Measurements from ENCODE around the gene BRI3.
"Not testable (repeated sequence)": the region's sequence is repeated elsewhere in the genome, so short reads cannot be mapped to it uniquely, and the experiment has no call there.

The BRI3 gene

GRCh38 chr7:98303176-98303865 is 21.8 kb downstream of the BRI3 start:
- Histone ChIP-seq H3K36me3 (ENCODE audit: insufficient read depth, low read depth, low read length) (peaks cover 69% of the 10 kb centered on the region), H3K9ac (ENCODE audit: low read depth, low read length) (no peak overlapping the region), H3K27me3 (ENCODE audit: insufficient read depth, low read length) (no peaks in the 10 kb centered on the region), H3K4me1 (ENCODE audit: insufficient read depth, low read length) (peaks cover 6% of the 10 kb centered on the region), H3K27ac (ENCODE audit: low read length) (no peak overlapping the region), H3K4me3 (ENCODE audit: low read length) (no peak overlapping the region), H3K9me3 (ENCODE audit: insufficient read depth, low read depth, low read length) (no peaks in the 10 kb centered on the region)

- peaks cover 6% of the 10 kb centered on the region for H3K4me1 ChIP-seq (ENCODE audit: insufficient read depth, low read length)
- no peaks in the 10 kb centered on the region for H3K27me3 ChIP-seq (ENCODE audit: insufficient read depth, low read length)
- no peak overlapping the region for H3K27ac ChIP-seq (ENCODE audit: low read length)
- H3K9ac ChIP-seq (ENCODE audit: low read depth, low read length), result no peak overlapping the region
- no peaks in the 10 kb centered on the region for H3K9me3 ChIP-seq (ENCODE audit: insufficient read depth, low read depth, low read length)
- H3K36me3 ChIP-seq (ENCODE audit: insufficient read depth, low read depth, low read length), result peaks cover 73% of the 10 kb centered on the region
- H3K4me3 ChIP-seq (ENCODE audit: low read length), result no peak overlapping the region
Measured at GRCh38 chr7:98303906-98304305, 22.4 kb downstream of the BRI3 start.

- H3K9ac ChIP-seq (ENCODE audit: low read depth, low read length), result no peak overlapping the region
- H3K27ac ChIP-seq (ENCODE audit: low read length), result no peak overlapping the region
- no peak overlapping the region for H3K4me3 ChIP-seq (ENCODE audit: low read length)
- H3K4me1 ChIP-seq (ENCODE audit: insufficient read depth, low read length), result peaks cover 6% of the 10 kb centered on the region
- H3K36me3 ChIP-seq (ENCODE audit: insufficient read depth, low read depth, low read length), result peaks cover 83% of the 10 kb centered on the region
- no peaks in the 10 kb centered on the region for H3K27me3 ChIP-seq (ENCODE audit: insufficient read depth, low read length)
- no peaks in the 10 kb centered on the region for H3K9me3 ChIP-seq (ENCODE audit: insufficient read depth, low read depth, low read length)
Measured at GRCh38 chr7:98305951-98306535, 24.6 kb downstream of the BRI3 start.

GRCh38 chr7:98307971-98308466 is 26.5 kb downstream of the BRI3 start:
- H3K9ac ChIP-seq (ENCODE audit: low read depth, low read length), result no peak overlapping the region
- no peaks in the 10 kb centered on the region for H3K27me3 ChIP-seq (ENCODE audit: insufficient read depth, low read length)
- no peak overlapping the region for H3K27ac ChIP-seq (ENCODE audit: low read length)
- peaks cover 6% of the 10 kb centered on the region for H3K4me1 ChIP-seq (ENCODE audit: insufficient read depth, low read length)
- no peaks in the 10 kb centered on the region for H3K9me3 ChIP-seq (ENCODE audit: insufficient read depth, low read depth, low read length)
- no peak overlapping the region for H3K4me3 ChIP-seq (ENCODE audit: low read length)
- H3K36me3 ChIP-seq (ENCODE audit: insufficient read depth, low read depth, low read length), result peaks cover 84% of the 10 kb centered on the region

- Histone ChIP-seq H3K36me3 (ENCODE audit: insufficient read depth, low read depth, low read length) (peaks cover 76% of the 10 kb centered on the region), H3K4me3 (ENCODE audit: low read length) (no peak overlapping the region), H3K27ac (ENCODE audit: low read length) (no peak overlapping the region)
Measured at GRCh38 chr7:98309566-98309965, 28.1 kb downstream of the BRI3 start.

GRCh38 chr7:98312201-98312600 is 30.7 kb downstream of the BRI3 start:
- Histone ChIP-seq H3K27me3 (ENCODE audit: insufficient read depth, low read length) (no peaks in the 10 kb centered on the region), H3K4me3 (ENCODE audit: low read length) (no peak overlapping the region), H3K4me1 (ENCODE audit: insufficient read depth, low read length) (no peaks in the 10 kb centered on the region), H3K9ac (ENCODE audit: low read depth, low read length) (no peak overlapping the region), H3K9me3 (ENCODE audit: insufficient read depth, low read depth, low read length) (no peaks in the 10 kb centered on the region), H3K36me3 (ENCODE audit: insufficient read depth, low read depth, low read length) (peaks cover 78% of the 10 kb centered on the region), H3K27ac (ENCODE audit: low read length) (no peak overlapping the region)

More at GRCh38 chr7:98309566-98309965, 28.1 kb downstream of the BRI3 start:
- no peaks in the 10 kb centered on the region for H3K27me3 ChIP-seq (ENCODE audit: insufficient read depth, low read length)
- no peaks in the 10 kb centered on the region for H3K9me3 ChIP-seq (ENCODE audit: insufficient read depth, low read depth, low read length)
- H3K4me1 ChIP-seq (ENCODE audit: insufficient read depth, low read length), result no peaks in the 10 kb centered on the region
- no peak overlapping the region for H3K9ac ChIP-seq (ENCODE audit: low read depth, low read length)

DNA sequence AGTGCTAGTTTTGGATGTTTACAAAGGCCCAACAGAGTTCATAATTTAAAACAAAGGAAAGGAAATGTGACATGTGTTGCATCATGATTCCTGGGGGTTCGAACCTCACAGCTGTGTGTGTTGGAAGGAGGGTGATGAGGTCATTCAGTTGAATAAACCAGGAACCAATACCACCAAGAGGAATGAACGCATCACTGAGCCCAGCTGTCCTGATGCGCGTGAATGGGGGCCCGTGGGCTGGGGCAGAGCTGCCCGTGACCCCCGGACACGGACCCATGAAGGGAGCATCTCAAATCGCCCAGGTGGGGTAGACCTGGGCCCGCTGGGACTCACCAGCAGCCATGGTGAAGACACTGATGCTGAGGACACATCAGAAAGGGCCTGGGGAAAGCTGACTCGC is 33.0 kb downstream of the BRI3 start:
- Histone ChIP-seq H3K4me3 (ENCODE audit: low read length) (no peak overlapping the region), H3K27me3 (ENCODE audit: insufficient read depth, low read length) (no peaks in the 10 kb centered on the region), H3K36me3 (ENCODE audit: insufficient read depth, low read depth, low read length) (peaks cover 62% of the 10 kb centered on the region), H3K4me1 (ENCODE audit: insufficient read depth, low read length) (no peaks in the 10 kb centered on the region), H3K9ac (ENCODE audit: low read depth, low read length) (no peak overlapping the region), H3K9me3 (ENCODE audit: insufficient read depth, low read depth, low read length) (no peaks in the 10 kb centered on the region), H3K27ac (ENCODE audit: low read length) (no peak overlapping the region)

- no peaks in the 10 kb centered on the region for H3K27me3 ChIP-seq (ENCODE audit: insufficient read depth, low read length)
- H3K4me1 ChIP-seq (ENCODE audit: insufficient read depth, low read length), result no peaks in the 10 kb centered on the region
Measured at GRCh38 chr7:98315318-98315993, 34.0 kb downstream of the BRI3 start.

DNA sequence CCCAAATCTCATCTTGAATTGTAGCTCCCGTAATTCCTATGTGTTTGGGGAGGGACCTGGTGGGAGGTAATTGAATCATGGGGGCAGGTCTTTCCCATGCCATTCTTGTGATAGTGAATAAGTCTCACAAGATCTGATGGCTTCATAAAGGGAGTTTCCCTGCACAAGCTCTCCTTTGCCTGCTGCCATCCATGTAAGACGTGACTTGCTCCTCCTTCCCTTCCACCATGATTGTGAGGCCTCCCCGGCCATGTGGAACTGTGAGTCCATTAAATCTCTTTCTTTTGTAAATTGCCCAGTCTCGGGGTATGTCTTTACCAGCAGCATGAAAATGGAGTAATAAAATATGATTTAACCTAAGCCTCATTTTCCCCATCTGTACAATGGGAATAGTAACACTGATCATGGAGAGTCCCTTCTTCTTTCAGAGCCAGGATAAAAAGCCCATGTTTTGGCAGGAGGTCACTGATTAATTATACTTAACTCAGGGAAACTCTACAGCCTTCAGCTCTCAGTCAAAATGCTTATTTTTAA is 34.6 kb downstream of the BRI3 start:
- H3K27me3 ChIP-seq (ENCODE audit: insufficient read depth, low read length); H3K9ac ChIP-seq (ENCODE audit: low read depth, low read length); H3K9me3 ChIP-seq (ENCODE audit: insufficient read depth, low read depth, low read length); H3K4me1 ChIP-seq (ENCODE audit: insufficient read depth, low read length); H3K27ac ChIP-seq (ENCODE audit: low read length); H3K4me3 ChIP-seq (ENCODE audit: low read length): not testable (repeated sequence)
- H3K36me3 ChIP-seq (ENCODE audit: insufficient read depth, low read depth, low read length), result peaks cover 49% of the 10 kb centered on the region

More at GRCh38 chr7:98315318-98315993, 34.0 kb downstream of the BRI3 start:
- H3K36me3 ChIP-seq (ENCODE audit: insufficient read depth, low read depth, low read length), result peaks cover 53% of the 10 kb centered on the region
- H3K27ac ChIP-seq (ENCODE audit: low read length), result no peak overlapping the region
- no peak overlapping the region for H3K9ac ChIP-seq (ENCODE audit: low read depth, low read length)
- H3K9me3 ChIP-seq (ENCODE audit: insufficient read depth, low read depth, low read length), result no peaks in the 10 kb centered on the region
- no peak overlapping the region for H3K4me3 ChIP-seq (ENCODE audit: low read length)

DNA sequence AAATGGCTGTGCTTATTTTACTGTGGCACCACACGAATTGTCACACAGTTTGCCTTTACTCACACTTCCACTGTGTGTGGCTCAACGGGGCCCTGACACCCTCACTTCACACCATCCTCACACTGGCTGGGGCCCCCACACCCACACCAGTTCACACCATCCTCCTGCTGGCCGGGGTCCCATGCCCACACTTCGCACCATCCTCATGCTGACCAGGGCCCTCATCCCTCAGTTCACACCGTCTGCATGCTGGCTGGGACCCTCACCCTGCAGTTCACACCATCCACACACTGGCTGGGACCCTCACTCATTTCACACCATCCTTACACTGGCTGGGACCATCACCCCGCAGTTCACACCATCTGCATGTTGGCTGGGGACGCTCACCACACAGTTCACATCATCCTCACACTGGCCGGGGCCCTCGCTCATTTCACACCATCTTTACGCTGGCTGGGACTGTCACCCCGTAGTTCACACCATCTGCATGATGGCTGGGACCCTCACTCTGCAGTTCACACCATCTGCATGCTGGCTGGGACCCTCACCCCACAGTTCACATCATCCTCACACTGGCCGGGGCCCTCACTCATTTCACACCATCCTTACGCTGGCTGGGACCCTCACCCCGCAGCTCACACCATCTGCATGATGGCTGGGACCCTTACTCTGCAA is 36.0 kb downstream of the BRI3 start:
- H3K4me3 ChIP-seq (ENCODE audit: low read length), result no peak overlapping the region
- no peaks in the 10 kb centered on the region for H3K9me3 ChIP-seq (ENCODE audit: insufficient read depth, low read depth, low read length)
- peaks cover 2% of the 10 kb centered on the region; the same call in 1 of the 2 replicates for H3K4me1 ChIP-seq (ENCODE audit: insufficient read depth, low read length)
- H3K9ac ChIP-seq (ENCODE audit: low read depth, low read length), result no peak overlapping the region
- H3K27ac ChIP-seq (ENCODE audit: low read length), result no peak overlapping the region
- peaks cover 36% of the 10 kb centered on the region for H3K36me3 ChIP-seq (ENCODE audit: insufficient read depth, low read depth, low read length)
- no peaks in the 10 kb centered on the region for H3K27me3 ChIP-seq (ENCODE audit: insufficient read depth, low read length)

- Histone ChIP-seq H3K4me3 (ENCODE audit: low read length) (no peak overlapping the region), H3K27ac (ENCODE audit: low read length) (no peak overlapping the region), H3K4me1 (ENCODE audit: insufficient read depth, low read length) (peaks cover 16% of the 10 kb centered on the region; the same call in 1 of the 2 replicates)
Measured at GRCh38 chr7:98319176-98319575, 37.7 kb downstream of the BRI3 start.

More at GRCh38 chr7:98319176-98319575, 37.7 kb downstream of the BRI3 start:
- Histone ChIP-seq H3K9me3 (ENCODE audit: insufficient read depth, low read depth, low read length) (no peaks in the 10 kb centered on the region), H3K36me3 (ENCODE audit: insufficient read depth, low read depth, low read length) (peaks cover 31% of the 10 kb centered on the region), H3K27me3 (ENCODE audit: insufficient read depth, low read length) (no peaks in the 10 kb centered on the region), H3K9ac (ENCODE audit: low read depth, low read length) (no peak overlapping the region)
